ENCODE measurements around the gene TMEM222. TPM values are rescaled to one million over a fixed set of nuclear protein-coding genes. Genes with fewer than 3 reads are reported as not detected.

The TMEM222 gene
- polyA plus RNA-seq, 1 of the 3 experiments (the other 2 are of a cell fraction) = 51.7 TPM

DNA sequence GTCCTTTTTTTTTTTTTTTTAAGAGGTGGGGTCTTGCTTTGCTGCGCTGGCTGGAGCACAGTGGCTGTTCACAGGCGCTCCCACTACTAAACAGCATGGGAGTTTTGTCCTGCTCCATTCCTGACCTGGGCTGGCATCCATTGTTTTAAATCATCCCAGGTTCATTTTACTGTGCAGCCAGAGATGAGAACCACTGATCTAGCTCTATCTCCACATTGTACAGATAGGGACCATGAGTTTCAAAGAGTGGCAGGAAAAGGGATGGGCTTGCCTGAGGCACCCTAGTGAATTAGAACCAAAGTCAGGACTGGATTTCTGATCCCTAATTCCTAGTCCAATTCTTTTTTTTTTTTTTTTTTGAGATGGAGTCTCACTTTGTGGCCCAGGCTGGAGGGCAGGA, 7.2 kb upstream of the TMEM222 start:
- Histone ChIP-seq H3K4me3 (ENCODE audit: low read depth in 2 of 2, low read length in 1 of 2) (no peak overlapping the region), H3K9me3 (no peaks in the 10 kb centered on the region), H3K9ac (no peak overlapping the region), H2AFZ (ENCODE audit: low read depth) (no peak overlapping the region), H4K20me1 (ENCODE audit: insufficient read depth) (no peaks in the 10 kb centered on the region), H3K27me3 (ENCODE audit: insufficient read depth) (no peaks in the 10 kb centered on the region), H3K4me2 (no peak overlapping the region), H3K27ac (ENCODE audit: low read depth in 2 of 2, low read length in 1 of 2) (no peak overlapping the region), H3K79me2 (ENCODE audit: insufficient read depth) (no peaks in the 10 kb centered on the region), H3K9me2 (no peaks in the 10 kb centered on the region), H3K36me3 (replicated peaks in 1 of 2; ENCODE audit: control insufficient read depth in 1 of 2, insufficient read depth in 2 of 2, low read length in 1 of 2) (no peaks in the 10 kb centered on the region), H3F3A (replicated peaks; ENCODE audit: insufficient read depth) (peaks cover 7% of the 10 kb centered on the region), H3K4me1 (ENCODE audit: control insufficient read depth in 1 of 2, insufficient read depth in 2 of 2, low read depth in 1 of 2, low read length in 1 of 2) (peaks cover 6 to 15% of the 10 kb centered on the region in 2 experiments; a peak in 2 of 4 replicates)
- ChIA-PET CTCF (interaction anchor here (1.5 to 23.3 kb wide), 3 partner anchors 15 to 76 kb away, joined by 11 to 731 read pairs (median 185); partner anchors contain the start of genes CD164L2 and GPR3), POLR2A (interaction anchor here (0.6 to 0.9 kb wide), 2 partner anchors 77 to 160 kb away, joined by 6 to 7 read pairs; partner anchors contain the start of gene SLC9A1)
- TF ChIP-seq RAD21 (IDR thresholded peaks at IDR 0.05; ENCODE audit: low read length) = no peak
- TF ChIP-seq RXRA (IDR thresholded peaks at IDR 0.05; ENCODE audit: borderline replicate concordance, low read depth) = no peak
- TF ChIP-seq EP300 (IDR thresholded peaks at IDR 0.05; ENCODE audit: borderline replicate concordance in 1 of 2, low read depth in 1 of 2, low read length in 1 of 2) = no peak
- TF ChIP-seq GATA2 (CRISPR knock-in tag; IDR thresholded peaks at IDR 0.05) = peak; percentile 73
- no peak for TF ChIP-seq SMC3 (IDR thresholded peaks at IDR 0.05; ENCODE audit: low read depth, low read length)
- DNase-seq = peak; percentile 67
- 100% methylated on average over 2 of the region's 2 CpGs for WGBS (ENCODE audit: low lambda C conversion rate)

DNA sequence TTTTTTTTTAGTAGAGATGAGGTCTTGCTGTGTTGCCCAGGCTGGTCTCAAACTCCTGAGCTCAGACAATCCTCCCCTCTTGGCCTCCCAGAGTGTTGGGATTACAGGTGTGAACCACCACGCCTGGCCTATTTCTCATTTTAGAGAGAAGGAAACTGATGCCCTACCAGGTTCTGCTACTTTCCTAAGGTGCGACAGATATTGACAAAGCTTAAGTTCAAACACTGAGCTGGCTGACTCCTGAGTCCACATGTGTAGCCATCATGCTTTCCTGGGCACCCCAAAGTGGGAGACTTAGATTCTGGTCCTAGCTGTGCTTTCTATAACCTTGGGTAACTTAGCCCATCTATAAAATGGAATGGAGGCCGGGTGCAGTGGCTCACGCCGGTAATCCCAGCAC, 5.1 kb upstream of the TMEM222 start:
- TF ChIP-seq, protein P1, sequence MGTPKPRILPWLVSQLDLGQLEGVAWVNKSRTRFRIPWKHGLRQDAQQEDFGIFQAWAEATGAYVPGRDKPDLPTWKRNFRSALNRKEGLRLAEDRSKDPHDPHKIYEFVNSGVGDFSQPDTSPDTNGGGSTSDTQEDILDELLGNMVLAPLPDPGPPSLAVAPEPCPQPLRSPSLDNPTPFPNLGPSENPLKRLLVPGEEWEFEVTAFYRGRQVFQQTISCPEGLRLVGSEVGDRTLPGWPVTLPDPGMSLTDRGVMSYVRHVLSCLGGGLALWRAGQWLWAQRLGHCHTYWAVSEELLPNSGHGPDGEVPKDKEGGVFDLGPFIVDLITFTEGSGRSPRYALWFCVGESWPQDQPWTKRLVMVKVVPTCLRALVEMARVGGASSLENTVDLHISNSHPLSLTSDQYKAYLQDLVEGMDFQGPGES (IDR thresholded peaks at IDR 0.05; ENCODE audit: low read depth, low read length) = no peak
- TF ChIP-seq FOXM1 (IDR thresholded peaks at IDR 0.05; ENCODE audit: low read depth) = no peak
- TF ChIP-seq, protein P2, sequence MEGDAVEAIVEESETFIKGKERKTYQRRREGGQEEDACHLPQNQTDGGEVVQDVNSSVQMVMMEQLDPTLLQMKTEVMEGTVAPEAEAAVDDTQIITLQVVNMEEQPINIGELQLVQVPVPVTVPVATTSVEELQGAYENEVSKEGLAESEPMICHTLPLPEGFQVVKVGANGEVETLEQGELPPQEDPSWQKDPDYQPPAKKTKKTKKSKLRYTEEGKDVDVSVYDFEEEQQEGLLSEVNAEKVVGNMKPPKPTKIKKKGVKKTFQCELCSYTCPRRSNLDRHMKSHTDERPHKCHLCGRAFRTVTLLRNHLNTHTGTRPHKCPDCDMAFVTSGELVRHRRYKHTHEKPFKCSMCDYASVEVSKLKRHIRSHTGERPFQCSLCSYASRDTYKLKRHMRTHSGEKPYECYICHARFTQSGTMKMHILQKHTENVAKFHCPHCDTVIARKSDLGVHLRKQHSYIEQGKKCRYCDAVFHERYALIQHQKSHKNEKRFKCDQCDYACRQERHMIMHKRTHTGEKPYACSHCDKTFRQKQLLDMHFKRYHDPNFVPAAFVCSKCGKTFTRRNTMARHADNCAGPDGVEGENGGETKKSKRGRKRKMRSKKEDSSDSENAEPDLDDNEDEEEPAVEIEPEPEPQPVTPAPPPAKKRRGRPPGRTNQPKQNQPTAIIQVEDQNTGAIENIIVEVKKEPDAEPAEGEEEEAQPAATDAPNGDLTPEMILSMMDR (IDR thresholded peaks at IDR 0.05) = no peak
- no peak for TF ChIP-seq MEF2A (IDR thresholded peaks at IDR 0.05; ENCODE audit: borderline replicate concordance, low read depth)
- TF ChIP-seq NFIC (IDR thresholded peaks at IDR 0.05; ENCODE audit: borderline replicate concordance) = no peak
- TF ChIP-seq, protein P3, sequence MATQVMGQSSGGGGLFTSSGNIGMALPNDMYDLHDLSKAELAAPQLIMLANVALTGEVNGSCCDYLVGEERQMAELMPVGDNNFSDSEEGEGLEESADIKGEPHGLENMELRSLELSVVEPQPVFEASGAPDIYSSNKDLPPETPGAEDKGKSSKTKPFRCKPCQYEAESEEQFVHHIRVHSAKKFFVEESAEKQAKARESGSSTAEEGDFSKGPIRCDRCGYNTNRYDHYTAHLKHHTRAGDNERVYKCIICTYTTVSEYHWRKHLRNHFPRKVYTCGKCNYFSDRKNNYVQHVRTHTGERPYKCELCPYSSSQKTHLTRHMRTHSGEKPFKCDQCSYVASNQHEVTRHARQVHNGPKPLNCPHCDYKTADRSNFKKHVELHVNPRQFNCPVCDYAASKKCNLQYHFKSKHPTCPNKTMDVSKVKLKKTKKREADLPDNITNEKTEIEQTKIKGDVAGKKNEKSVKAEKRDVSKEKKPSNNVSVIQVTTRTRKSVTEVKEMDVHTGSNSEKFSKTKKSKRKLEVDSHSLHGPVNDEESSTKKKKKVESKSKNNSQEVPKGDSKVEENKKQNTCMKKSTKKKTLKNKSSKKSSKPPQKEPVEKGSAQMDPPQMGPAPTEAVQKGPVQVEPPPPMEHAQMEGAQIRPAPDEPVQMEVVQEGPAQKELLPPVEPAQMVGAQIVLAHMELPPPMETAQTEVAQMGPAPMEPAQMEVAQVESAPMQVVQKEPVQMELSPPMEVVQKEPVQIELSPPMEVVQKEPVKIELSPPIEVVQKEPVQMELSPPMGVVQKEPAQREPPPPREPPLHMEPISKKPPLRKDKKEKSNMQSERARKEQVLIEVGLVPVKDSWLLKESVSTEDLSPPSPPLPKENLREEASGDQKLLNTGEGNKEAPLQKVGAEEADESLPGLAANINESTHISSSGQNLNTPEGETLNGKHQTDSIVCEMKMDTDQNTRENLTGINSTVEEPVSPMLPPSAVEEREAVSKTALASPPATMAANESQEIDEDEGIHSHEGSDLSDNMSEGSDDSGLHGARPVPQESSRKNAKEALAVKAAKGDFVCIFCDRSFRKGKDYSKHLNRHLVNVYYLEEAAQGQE (IDR thresholded peaks at IDR 0.05; ENCODE audit: low read depth, low read length) = no peak
- no peak for TF ChIP-seq JUND (IDR thresholded peaks at IDR 0.05)
- TF ChIP-seq NRF1 (IDR thresholded peaks at IDR 0.05; ENCODE audit: low read depth, low read length) = no peak
- no peak for TF ChIP-seq RCOR1 (IDR thresholded peaks at IDR 0.05; ENCODE audit: low read length)
- TF ChIP-seq EP300 (IDR thresholded peaks at IDR 0.05; ENCODE audit: borderline replicate concordance in 1 of 2, low read depth in 1 of 2, low read length in 1 of 2) = no peak
- no peaks in the 10 kb centered on the region for H3K9me3 ChIP-seq
- POLR2A ChIA-PET = no interaction called here

More for the DNA sequence above, 5.1 kb upstream of the TMEM222 start:
- Histone ChIP-seq H3F3A (replicated peaks; ENCODE audit: insufficient read depth) (peaks cover 7% of the 10 kb centered on the region), H3K4me2 (no peak overlapping the region), H4K20me1 (ENCODE audit: insufficient read depth) (no peaks in the 10 kb centered on the region), H3K4me3 (ENCODE audit: low read depth in 2 of 2, low read length in 1 of 2) (no peak overlapping the region), H2AFZ (ENCODE audit: low read depth) (no peak overlapping the region), H3K4me1 (ENCODE audit: control insufficient read depth in 1 of 2, insufficient read depth in 2 of 2, low read depth in 1 of 2, low read length in 1 of 2) (peaks cover 6 to 15% of the 10 kb centered on the region in 2 experiments; a peak in 2 of 4 replicates), H3K79me2 (ENCODE audit: insufficient read depth) (no peaks in the 10 kb centered on the region), H3K9ac (no peak overlapping the region), H3K27ac (ENCODE audit: low read depth in 2 of 2, low read length in 1 of 2) (no peak overlapping the region), H3K36me3 (replicated peaks in 1 of 2; ENCODE audit: control insufficient read depth in 1 of 2, insufficient read depth in 2 of 2, low read length in 1 of 2) (no peaks in the 10 kb centered on the region), H3K9me2 (no peaks in the 10 kb centered on the region), H3K27me3 (ENCODE audit: insufficient read depth) (no peaks in the 10 kb centered on the region)
- no peak for DNase-seq
- CTCF ChIA-PET = interaction anchor here (1.1 to 17.1 kb wide), 6 partner anchors 10 to 79 kb away, joined by 3 to 185 read pairs (median 4); no protein-coding TSS in a partner anchor
- 92% methylated on average over 5 of the region's 5 CpGs for WGBS (ENCODE audit: low lambda C conversion rate)

All from SK-N-SH (cell line).